Liver (tissue), 9 donors: ENCODE measurements around the gene TIFAB. TPM values are rescaled to one million over a fixed set of nuclear protein-coding genes. Genes with fewer than 3 reads are reported as not detected.
A peak's percentile ranks its signal among the peaks of the same experiment; 100 is the strongest.

Experiments used
- DNase-seq: peaks from one replicate; pipeline ENCODE4 v3.0.0-alpha.2; 2017; ENCODE audit warnings: low spot score
- H3K27ac ChIP-seq, 2 donors: one replicate each; pipeline ENCODE4 v1.7.0; 2013; ENCODE audit warnings: inconsistent platforms in 2 of 2, low read length in 2 of 2, control low read depth in 1 of 2, low read depth in 1 of 2, mild to moderate bottlenecking in 1 of 2
- H3K27me3 ChIP-seq, 4 donors: one replicate each; pipeline versions ENCODE4 v1.6.1 to v1.7.0; 2013; ENCODE audit warnings: low read length in 3 of 4, inconsistent platforms in 1 of 4, mild to moderate bottlenecking in 1 of 4, moderate library complexity in 1 of 4; ENCODE audit not compliant: control insufficient read depth in 4 of 4, insufficient read depth in 4 of 4
- H3K36me3 ChIP-seq, 4 donors: one replicate each; pipeline versions ENCODE4 v1.6.1 to v1.7.0; 2013; ENCODE audit warnings: low read length in 3 of 4, mild to moderate bottlenecking in 3 of 4, low read depth in 1 of 4, moderate library complexity in 1 of 4; ENCODE audit not compliant: control insufficient read depth in 4 of 4, insufficient read depth in 3 of 4
- H3K4me1 ChIP-seq, 4 donors: one replicate each; pipeline versions ENCODE4 v1.6.1 to v1.7.0; 2013; ENCODE audit warnings: low read length in 3 of 4, mild to moderate bottlenecking in 3 of 4, moderate library complexity in 1 of 4; ENCODE audit not compliant: control insufficient read depth in 4 of 4, insufficient read depth in 4 of 4
- H3K4me3 ChIP-seq, 3 donors: one replicate each; pipeline versions ENCODE4 v1.6.1 to v1.7.0; 2013; ENCODE audit warnings: low read length in 3 of 3, control low read depth in 1 of 3, low read depth in 1 of 3, mild to moderate bottlenecking in 1 of 3
- H3K9ac ChIP-seq, 2 donors: one replicate each; pipeline ENCODE4 v1.7.0; 2013; ENCODE audit warnings: low read length in 2 of 2, mild to moderate bottlenecking in 2 of 2, moderate library complexity in 2 of 2, control low read depth in 1 of 2, low read depth in 1 of 2
- H3K9me3 ChIP-seq, 4 donors: one replicate each; pipeline versions ENCODE4 v1.6.1 to v1.7.0; 2013; ENCODE audit warnings: low read length in 3 of 4; ENCODE audit not compliant: control insufficient read depth in 4 of 4
- CTCF ChIP-seq: fragments of 150-350 bp; IDR thresholded peaks from 2 replicates; pipeline ENCODE4 v1.5.1; 2017; ENCODE audit warnings: improper control_type of control experiment, low read depth, low read length; ENCODE audit not compliant: missing input control
- EGR1 ChIP-seq, 2 donors: IDR thresholded peaks; 2 replicates each; pipeline ENCODE4 v1.6.1; 2016 to 2018; ENCODE audit warnings: antibody characterized with exemption in 2 of 2, low read depth in 2 of 2
- FOXA1 ChIP-seq: IDR thresholded peaks from 2 replicates; pipeline ENCODE4 v1.6.1; 2016; ENCODE audit warnings: antibody characterized with exemption
- FOXA2 ChIP-seq: IDR thresholded peaks from 2 replicates; pipeline ENCODE4 v1.6.1; 2016; ENCODE audit warnings: antibody characterized with exemption
- GABPA ChIP-seq, 2 donors: IDR thresholded peaks in 1 of 2; conservative IDR thresholded peaks in 1 of 2; 2 replicates each; pipeline ENCODE4 v1.6.1; 2016; ENCODE audit warnings: antibody characterized with exemption in 2 of 2, mild to moderate bottlenecking in 1 of 2, moderate library complexity in 1 of 2
- HNF4A ChIP-seq, 2 donors: conservative IDR thresholded peaks; 2 replicates each; pipeline ENCODE4 v1.6.1; 2016; ENCODE audit warnings: antibody characterized with exemption in 2 of 2, mild to moderate bottlenecking in 2 of 2
- HNF4G ChIP-seq: IDR thresholded peaks from 2 replicates; pipeline ENCODE4 v1.6.1; 2016; ENCODE audit warnings: antibody characterized with exemption
- JUND ChIP-seq, 2 donors: IDR thresholded peaks; 2 replicates each; pipeline ENCODE4 v1.6.1; 2016; ENCODE audit warnings: antibody characterized with exemption in 2 of 2
- NR2F2 ChIP-seq: IDR thresholded peaks from 2 replicates; pipeline ENCODE4 v1.6.1; 2016; ENCODE audit warnings: antibody characterized with exemption
- RXRA ChIP-seq, 2 donors: IDR thresholded peaks; 2 replicates each; pipeline ENCODE4 v1.6.1; 2017 to 2018; ENCODE audit warnings: antibody characterized with exemption in 2 of 2, mild to moderate bottlenecking in 1 of 2
- TAF1 ChIP-seq: conservative IDR thresholded peaks from 2 replicates; pipeline ENCODE4 v1.6.1; 2016; ENCODE audit warnings: antibody characterized with exemption, mild to moderate bottlenecking
- YY1 ChIP-seq: IDR thresholded peaks from 2 replicates; pipeline ENCODE4 v1.6.1; 2016; ENCODE audit warnings: antibody characterized with exemption, mild to moderate bottlenecking
- ZBTB33 ChIP-seq: IDR thresholded peaks from 2 replicates; pipeline ENCODE4 v1.6.1; 2016; ENCODE audit warnings: antibody characterized with exemption
- WGBS: extraction: QIAGEN DNeasy Blood & Tissue Kit; methylation state at CpG from one replicate; pipeline ENCODE4 v1.1.7; 2013; 5-methylcytosine and 5-hydroxymethylcytosine counted together
- polyA plus RNA-seq, 2 donors: library from polyadenylated mRNA; stranded (reverse) in 1 of 2; unstranded in 1 of 2; fragments of 200-250 nt in 1 of 2; fragments of >200 nt in 1 of 2; fragmentation: Nextera tagmentation in 1 of 2; extraction: Ambion mirVana in 1 of 2; gene quantifications; one replicate each; pipeline versions ENCODE4 v1.2.1 to v1.2.3, GENCODE V29; 2013 to 2015
- total RNA-seq, 2 donors: library from RNA; depleted of rRNA; stranded (reverse); fragments of >200 nt; gene quantifications; one replicate each; pipeline ENCODE4 v1.2.3, GENCODE V29; 2014
- TF ChIP-seq, protein P1 (sequence below): IDR thresholded peaks from 2 replicates; pipeline ENCODE4 v1.6.1; 2016; ENCODE audit warnings: antibody characterized with exemption
- TF ChIP-seq, protein P2 (sequence below): IDR thresholded peaks from 2 replicates; pipeline ENCODE4 v1.6.1; 2016; ENCODE audit warnings: antibody characterized with exemption, mild to moderate bottlenecking
- donor health status: healthy.
- donor health status: healthy.
- donor health status: healthy.
- donor health status: healthy.
- donor health status: healthy.

TIFAB gene
- total and polyA plus RNA-seq, 4 donors: 0.02 to 0.47 TPM; not detected in 2

GRCh38 chr5:135398855-135399793, 53.0 kb downstream of the TIFAB start, which contains the start of gene MACROH2A1:
TSS of gene MACROH2A1 (minus strand) at chr5:135399231. CDS start at chr5:135389093, 10,138 bp downstream.
- TF ChIP-seq HNF4A (conservative IDR thresholded peaks at IDR 0.05) (no peak), YY1 (peak; percentile 19), NR2F2 (peak; percentile 27), JUND (IDR thresholded peaks at IDR 0.05) (no peak), CTCF (no peak), GABPA (IDR thresholded peaks at IDR 0.05 in 1 of 2, conservative IDR thresholded peaks at IDR 0.05 in 1 of 2) (peak in 1 of 2 donors; percentile 73), FOXA1 (no peak), RXRA (IDR thresholded peaks at IDR 0.05) (peak; percentile 26 to 31), ZBTB33 (no peak)
- Histone ChIP-seq H3K9me3 (no peaks in the 10 kb centered on the region), H3K9ac (peak within 1 kb of the TSS; percentile 57 to 78), H3K36me3 (no peaks in the 10 kb centered on the region), H3K27me3 (no peaks in the 10 kb centered on the region), H3K4me3 (peak within 1 kb of the TSS; percentile 59 to 95 (median 87)), H3K27ac (peak within 1 kb of the TSS; percentile 69), H3K4me1 (peaks cover 1 to 15% (median 7%) of the 10 kb centered on the region in 4 donors)
- whole genome bisulfite sequencing: 4% methylated on average over 109 of the region's 109 CpGs
- DNase-seq: peak; percentile 88

DNA sequence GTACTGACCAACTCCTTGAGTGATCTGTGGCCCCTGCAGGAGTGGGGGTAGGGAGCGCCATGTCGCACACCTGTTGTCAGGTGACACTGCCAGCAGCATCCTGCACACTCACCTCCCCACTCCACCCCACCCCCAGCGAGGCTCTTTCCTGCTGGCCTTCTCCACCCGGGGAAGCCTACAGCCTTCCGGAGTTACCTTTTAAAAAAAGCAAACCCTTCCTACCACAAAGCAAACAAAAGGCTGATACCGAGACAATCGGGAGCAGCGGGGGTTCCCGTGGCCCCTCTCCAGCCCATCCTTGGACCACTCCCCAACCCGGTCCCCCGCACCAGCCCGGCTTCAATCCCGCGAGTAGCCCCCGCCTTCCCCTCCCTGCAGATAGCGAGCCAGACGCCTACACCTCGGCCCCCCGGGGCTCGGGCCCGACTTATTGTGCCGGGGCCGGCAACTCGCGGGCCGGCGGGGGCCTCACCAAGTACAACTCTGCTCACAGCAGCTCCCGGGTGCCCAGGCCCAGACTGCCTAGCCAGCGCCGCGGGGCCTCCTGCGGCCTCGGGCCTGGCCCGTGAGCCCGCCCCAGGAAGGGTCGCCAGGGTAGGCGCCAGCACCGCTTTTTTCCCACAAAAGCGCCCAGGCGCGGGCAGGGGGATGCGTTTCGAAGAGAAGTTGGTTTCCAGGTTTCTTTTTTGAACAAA, 53.8 kb downstream of the TIFAB start:
- H3K36me3 ChIP-seq: no peaks in the 10 kb centered on the region
- 1% methylated on average over 43 of the region's 43 CpGs for WGBS
- peak overlapping the region; percentile 57 to 78 for H3K9ac ChIP-seq
- H3K27me3 ChIP-seq: no peaks in the 10 kb centered on the region
- peaks cover 3 to 18% (median 9%) of the 10 kb centered on the region in 4 donors for H3K4me1 ChIP-seq
- H3K27ac ChIP-seq: peak overlapping the region; percentile 69
- H3K9me3 ChIP-seq: no peaks in the 10 kb centered on the region
- peak; percentile 54 for DNase-seq
- peak overlapping the region; percentile 59 to 95 (median 87) for H3K4me3 ChIP-seq
- TF ChIP-seq JUND (IDR thresholded peaks at IDR 0.05) (no peak), ZBTB33 (no peak), FOXA1 (no peak), YY1 (no peak), FOXA2 (no peak), RXRA (IDR thresholded peaks at IDR 0.05) (no peak), GABPA (IDR thresholded peaks at IDR 0.05 in 1 of 2, conservative IDR thresholded peaks at IDR 0.05 in 1 of 2) (no peak), EGR1 (IDR thresholded peaks at IDR 0.05; ENCODE audit: low read depth in 2 of 2) (no peak), HNF4A (conservative IDR thresholded peaks at IDR 0.05) (no peak), TAF1 (no peak), CTCF (no peak), HNF4G (no peak), NR2F2 (no peak)
- TF ChIP-seq, protein P1, sequence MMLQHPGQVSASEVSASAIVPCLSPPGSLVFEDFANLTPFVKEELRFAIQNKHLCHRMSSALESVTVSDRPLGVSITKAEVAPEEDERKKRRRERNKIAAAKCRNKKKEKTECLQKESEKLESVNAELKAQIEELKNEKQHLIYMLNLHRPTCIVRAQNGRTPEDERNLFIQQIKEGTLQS: no peak
- TF ChIP-seq, protein P2, sequence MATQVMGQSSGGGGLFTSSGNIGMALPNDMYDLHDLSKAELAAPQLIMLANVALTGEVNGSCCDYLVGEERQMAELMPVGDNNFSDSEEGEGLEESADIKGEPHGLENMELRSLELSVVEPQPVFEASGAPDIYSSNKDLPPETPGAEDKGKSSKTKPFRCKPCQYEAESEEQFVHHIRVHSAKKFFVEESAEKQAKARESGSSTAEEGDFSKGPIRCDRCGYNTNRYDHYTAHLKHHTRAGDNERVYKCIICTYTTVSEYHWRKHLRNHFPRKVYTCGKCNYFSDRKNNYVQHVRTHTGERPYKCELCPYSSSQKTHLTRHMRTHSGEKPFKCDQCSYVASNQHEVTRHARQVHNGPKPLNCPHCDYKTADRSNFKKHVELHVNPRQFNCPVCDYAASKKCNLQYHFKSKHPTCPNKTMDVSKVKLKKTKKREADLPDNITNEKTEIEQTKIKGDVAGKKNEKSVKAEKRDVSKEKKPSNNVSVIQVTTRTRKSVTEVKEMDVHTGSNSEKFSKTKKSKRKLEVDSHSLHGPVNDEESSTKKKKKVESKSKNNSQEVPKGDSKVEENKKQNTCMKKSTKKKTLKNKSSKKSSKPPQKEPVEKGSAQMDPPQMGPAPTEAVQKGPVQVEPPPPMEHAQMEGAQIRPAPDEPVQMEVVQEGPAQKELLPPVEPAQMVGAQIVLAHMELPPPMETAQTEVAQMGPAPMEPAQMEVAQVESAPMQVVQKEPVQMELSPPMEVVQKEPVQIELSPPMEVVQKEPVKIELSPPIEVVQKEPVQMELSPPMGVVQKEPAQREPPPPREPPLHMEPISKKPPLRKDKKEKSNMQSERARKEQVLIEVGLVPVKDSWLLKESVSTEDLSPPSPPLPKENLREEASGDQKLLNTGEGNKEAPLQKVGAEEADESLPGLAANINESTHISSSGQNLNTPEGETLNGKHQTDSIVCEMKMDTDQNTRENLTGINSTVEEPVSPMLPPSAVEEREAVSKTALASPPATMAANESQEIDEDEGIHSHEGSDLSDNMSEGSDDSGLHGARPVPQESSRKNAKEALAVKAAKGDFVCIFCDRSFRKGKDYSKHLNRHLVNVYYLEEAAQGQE: no peak
